CD4-positive, alpha-beta T cell treated with Interleukin-2 at 100 ng/mL for 4 hours (primary cell): ENCODE measurements around the gene CA7.
"Not testable (repeated sequence)": the region's sequence is repeated elsewhere in the genome, so short reads cannot be mapped to it uniquely, and the experiment has no call there.

Source experiments
- DNase-seq: peaks from one replicate; pipeline ENCODE4 v3.0.0-alpha.2; 2020; ENCODE audit warnings: low spot score

CA7 gene

GRCh38 chr16:66873685-66874055 lies 29.5 kb downstream of the CA7 start:
- DNase-seq: no peak

GRCh38 chr16:66874079-66874775 lies 30.0 kb downstream of the CA7 start:
- no peak for DNase-seq

GRCh38 chr16:66878067-66878466 lies 33.9 kb downstream of the CA7 start:
- DNase-seq: peak; percentile 44

- peak; percentile 94 for DNase-seq
Measured at GRCh38 chr16:66880288-66881013, 36.2 kb downstream of the CA7 start, which contains the start of gene PDP2. Gene PDP2, plus strand, starts transcription at chr16:66880515. Its CDS starts 3,770 bp downstream, at chr16:66884285.

GRCh38 chr16:66881014-66881417 lies 36.8 kb downstream of the CA7 start:
- no peak for DNase-seq

- no peak for DNase-seq
Measured at GRCh38 chr16:66881560-66881959, 37.3 kb downstream of the CA7 start.

- DNase-seq: no peak
Measured at GRCh38 chr16:66881964-66882508, 37.8 kb downstream of the CA7 start.

- no peak for DNase-seq
Measured at GRCh38 chr16:66882702-66883101, 38.5 kb downstream of the CA7 start.

GRCh38 chr16:66885491-66885890 lies 41.3 kb downstream of the CA7 start:
- no peak for DNase-seq

GRCh38 chr16:66886321-66886720 lies 42.1 kb downstream of the CA7 start:
- DNase-seq: no peak

GRCh38 chr16:66886914-66887313 lies 42.7 kb downstream of the CA7 start:
- no peak for DNase-seq

GRCh38 chr16:66888647-66889615 lies 44.7 kb downstream of the CA7 start:
- DNase-seq: no peak

GRCh38 chr16:66889622-66890021 lies 45.4 kb downstream of the CA7 start:
- no peak for DNase-seq

GRCh38 chr16:66890799-66891198 lies 46.6 kb downstream of the CA7 start:
- no peak for DNase-seq

GRCh38 chr16:66891360-66891759 lies 47.1 kb downstream of the CA7 start:
- DNase-seq: no peak

GRCh38 chr16:66891797-66892196 lies 47.6 kb downstream of the CA7 start:
- DNase-seq: no peak

- no peak for DNase-seq
Measured at GRCh38 chr16:66894055-66894454, 49.8 kb downstream of the CA7 start.

- peak; percentile 67 for DNase-seq
Measured at GRCh38 chr16:66894948-66895688, 50.9 kb downstream of the CA7 start.

GRCh38 chr16:66895689-66895979 lies 51.4 kb downstream of the CA7 start:
- DNase-seq: no peak

GRCh38 chr16:66895999-66896398 lies 51.8 kb downstream of the CA7 start:
- DNase-seq: no peak

- DNase-seq: not testable (repeated sequence)
Measured at GRCh38 chr16:66896682-66897081, 52.5 kb downstream of the CA7 start.

GRCh38 chr16:66898207-66898606 lies 54.0 kb downstream of the CA7 start:
- no peak for DNase-seq
